GM19468 (cell line): ENCODE data around the gene CD27.
"Not testable (repeated sequence)": the region's sequence is repeated elsewhere in the genome, so short reads cannot be mapped to it uniquely, and the experiment has no call there.

Source experiments
- ATAC-seq: cut with Tn5 transposase; IDR thresholded peaks from one replicate; pipeline ENCODE4 v1.9.1; 2021; ENCODE audit warnings: mild to moderate bottlenecking, moderate library complexity, moderate number of reproducible peaks; ENCODE audit not compliant: unreplicated experiment; ENCODE audit errors: extremely low read depth

Gene CD27

GRCh38 chr12:6444704-6445688, at the start of gene CD27:
CD27 (plus strand) TSS chr12:6444955; CDS start chr12:6445096, 141 bp downstream.
- no peak for ATAC-seq

GRCh38 chr12:6396031-6396430, 48.7 kb upstream of the CD27 start:
- no peak for ATAC-seq

GRCh38 chr12:6399884-6400644, 44.7 kb upstream of the CD27 start:
- no peak for ATAC-seq

- ATAC-seq: no peak
These were observed 40.4 kb upstream of the CD27 start for GRCh38 chr12:6404390-6404789.

- ATAC-seq: no peak
These were observed 38.8 kb upstream of the CD27 start for GRCh38 chr12:6405963-6406362.

- ATAC-seq: no peak
These were observed 37.4 kb upstream of the CD27 start for GRCh38 chr12:6407236-6407954.

- ATAC-seq: no peak
These were observed 28.2 kb upstream of the CD27 start for GRCh38 chr12:6416596-6416995.

- ATAC-seq: no peak
These were observed 26.0 kb upstream of the CD27 start for GRCh38 chr12:6418796-6419195.

- ATAC-seq: no peak
These were observed 24.4 kb upstream of the CD27 start for GRCh38 chr12:6420364-6420763.

- ATAC-seq: no peak
These were observed 21.3 kb upstream of the CD27 start for GRCh38 chr12:6423267-6424007.

GRCh38 chr12:6424008-6424347, 20.8 kb upstream of the CD27 start:
- no peak for ATAC-seq

- ATAC-seq: no peak
These were observed 19.9 kb upstream of the CD27 start for GRCh38 chr12:6424866-6425265.

GRCh38 chr12:6425590-6426531, 18.9 kb upstream of the CD27 start:
- ATAC-seq: no peak

- ATAC-seq: peak; percentile 36
These were observed 17.7 kb upstream of the CD27 start for GRCh38 chr12:6426882-6427671.

GRCh38 chr12:6427796-6428195, 17.0 kb upstream of the CD27 start:
- ATAC-seq: not testable (repeated sequence)

- no peak for ATAC-seq
These were observed 16.4 kb upstream of the CD27 start for GRCh38 chr12:6428326-6428725.

GRCh38 chr12:6430124-6430989, 14.4 kb upstream of the CD27 start:
- ATAC-seq: no peak
